Measurements from ENCODE around the gene GBX1. TPM values are rescaled to one million over a fixed set of nuclear protein-coding genes. Genes with fewer than 3 reads are reported as not detected.
A peak's percentile ranks its signal among the peaks of the same experiment; 100 is the strongest.

The GBX1 gene
- polyA plus RNA-seq, 5 donors: 0.14 to 0.26 TPM; not detected in 3

- DNase-seq: no peak
These were observed 53.1 kb downstream of the GBX1 start for GRCh38 chr7:151114151-151115090.

GRCh38 chr7:151113344-151114150 is 53.9 kb downstream of the GBX1 start:
- no peak for DNase-seq

GRCh38 chr7:151110941-151111645 is 56.4 kb downstream of the GBX1 start:
- peak; percentile 60 to 70 for DNase-seq

GRCh38 chr7:151110236-151110940 is 57.1 kb downstream of the GBX1 start:
- DNase-seq: no peak

GRCh38 chr7:151109094-151110048 is 58.1 kb downstream of the GBX1 start:
- no peak for DNase-seq

GRCh38 chr7:151107882-151108281 is 59.6 kb downstream of the GBX1 start:
- DNase-seq: no peak

GRCh38 chr7:151104411-151105235 is 62.9 kb downstream of the GBX1 start:
- no peak for DNase-seq

GRCh38 chr7:151103973-151104372 is 63.5 kb downstream of the GBX1 start:
- no peak for DNase-seq

- DNase-seq: no peak
These were observed 64.5 kb downstream of the GBX1 start for GRCh38 chr7:151102991-151103390.

GRCh38 chr7:151101621-151102396 is 65.7 kb downstream of the GBX1 start:
- no peak for DNase-seq

- no peak for DNase-seq
These were observed 66.6 kb downstream of the GBX1 start for GRCh38 chr7:151100921-151101320.

- no peak for DNase-seq
These were observed 67.8 kb downstream of the GBX1 start for GRCh38 chr7:151099486-151100211.

Other genes starting within 250 kb of the GBX1 start
- 1 to 10 TPM; 2.9 to 6.3 (median 4.5) TPM for gene KCNH2, start 189.4 kb downstream of the GBX1 start, polyA plus RNA-seq (ENCODE audit: insufficient read depth in 1 of 5, insufficient read length in 5 of 5, low replicate concordance in 1 of 5)
- 10 to 100 TPM in 2 of 5 donors, 1 to 10 TPM in 3; 5.4 to 11.8 (median 7.5) TPM for gene NOS3, start 176.7 kb downstream of the GBX1 start, polyA plus RNA-seq (ENCODE audit: insufficient read depth in 1 of 5, insufficient read length in 5 of 5, low replicate concordance in 1 of 5)
- gene ATG9B, start 143.2 kb downstream of the GBX1 start, polyA plus RNA-seq (ENCODE audit: insufficient read depth in 1 of 5, insufficient read length in 5 of 5, low replicate concordance in 1 of 5): 1 to 10 TPM; 1.2 to 4.8 (median 3.6) TPM
- 10 to 100 TPM; 17.6 to 29.3 (median 24.9) TPM for gene ABCB8, start 139.2 kb downstream of the GBX1 start, polyA plus RNA-seq (ENCODE audit: insufficient read depth in 1 of 5, insufficient read length in 5 of 5, low replicate concordance in 1 of 5)
- gene ASIC3, start 119.2 kb downstream of the GBX1 start, polyA plus RNA-seq (ENCODE audit: insufficient read depth in 1 of 5, insufficient read length in 5 of 5, low replicate concordance in 1 of 5): 1 to 10 TPM; 2.2 to 7.0 (median 4.5) TPM
- 10 to 100 TPM; 13.5 to 18.3 (median 14.6) TPM for gene CDK5, start 109.8 kb downstream of the GBX1 start, polyA plus RNA-seq (ENCODE audit: insufficient read depth in 1 of 5, insufficient read length in 5 of 5, low replicate concordance in 1 of 5)
- gene SLC4A2, start 108.1 kb downstream of the GBX1 start, polyA plus RNA-seq (ENCODE audit: insufficient read depth in 1 of 5, insufficient read length in 5 of 5, low replicate concordance in 1 of 5): 100 to 1,000 TPM in 3 of 5 donors, 10 to 100 TPM in 2; 81.9 to 121 (median 103) TPM
- 10 to 100 TPM; 30.9 to 66.9 (median 45.5) TPM for gene FASTK, start 86.9 kb downstream of the GBX1 start, polyA plus RNA-seq (ENCODE audit: insufficient read depth in 1 of 5, insufficient read length in 5 of 5, low replicate concordance in 1 of 5)
- 10 to 100 TPM; 17.8 to 41.3 (median 22.8) TPM for gene TMUB1, start 84.2 kb downstream of the GBX1 start, polyA plus RNA-seq (ENCODE audit: insufficient read depth in 1 of 5, insufficient read length in 5 of 5, low replicate concordance in 1 of 5)
- gene AGAP3, start 81.2 kb downstream of the GBX1 start, polyA plus RNA-seq (ENCODE audit: insufficient read depth in 1 of 5, insufficient read length in 5 of 5, low replicate concordance in 1 of 5): 100 to 1,000 TPM in 1 of 5 donors, 10 to 100 TPM in 4; 73.3 to 100 (median 95.7) TPM
- under 1 TPM in 1 of 5 donors, not detected in 4; 0.23 TPM for gene ASB10, start 19.6 kb upstream of the GBX1 start, polyA plus RNA-seq (ENCODE audit: insufficient read depth in 1 of 5, insufficient read length in 5 of 5, low replicate concordance in 1 of 5)
- gene H2BK1, start 42.8 kb upstream of the GBX1 start, polyA plus RNA-seq (ENCODE audit: insufficient read depth in 1 of 5, insufficient read length in 5 of 5, low replicate concordance in 1 of 5): under 1 TPM in 1 of 5 donors, not detected in 4; 0.35 TPM
- gene ABCF2, start 59.5 kb upstream of the GBX1 start, polyA plus RNA-seq (ENCODE audit: insufficient read depth in 1 of 5, insufficient read length in 5 of 5, low replicate concordance in 1 of 5): 10 to 100 TPM; 19.0 to 31.6 (median 22.3) TPM
- 10 to 100 TPM; 16.3 to 31.3 (median 19.1) TPM for gene CHPF2, start 64.8 kb upstream of the GBX1 start, polyA plus RNA-seq (ENCODE audit: insufficient read depth in 1 of 5, insufficient read length in 5 of 5, low replicate concordance in 1 of 5)
- gene SMARCD3, start 81.0 kb upstream of the GBX1 start, polyA plus RNA-seq (ENCODE audit: insufficient read depth in 1 of 5, insufficient read length in 5 of 5, low replicate concordance in 1 of 5): 100 to 1,000 TPM in 3 of 5 donors, 10 to 100 TPM in 2; 75.4 to 137 (median 112) TPM
- gene NUB1, start 174.1 kb upstream of the GBX1 start, polyA plus RNA-seq (ENCODE audit: insufficient read depth in 1 of 5, insufficient read length in 5 of 5, low replicate concordance in 1 of 5): 10 to 100 TPM; 61.7 to 86.9 (median 80.2) TPM
- gene WDR86, start 242.3 kb upstream of the GBX1 start, polyA plus RNA-seq (ENCODE audit: insufficient read depth in 1 of 5, insufficient read length in 5 of 5, low replicate concordance in 1 of 5): 10 to 100 TPM; 13.3 to 30.5 (median 19.8) TPM